HG03064 (cell line): ENCODE measurements around the gene DEFB132.

Source experiments
- ATAC-seq: cut with Tn5 transposase; IDR thresholded peaks from one replicate; pipeline ENCODE4 v1.9.1; 2021; ENCODE audit warnings: low read depth; ENCODE audit not compliant: unreplicated experiment

DEFB132 gene

GRCh38 chr20:259981-260380 is 2.5 kb downstream of the DEFB132 start:
- no peak for ATAC-seq

DNA sequence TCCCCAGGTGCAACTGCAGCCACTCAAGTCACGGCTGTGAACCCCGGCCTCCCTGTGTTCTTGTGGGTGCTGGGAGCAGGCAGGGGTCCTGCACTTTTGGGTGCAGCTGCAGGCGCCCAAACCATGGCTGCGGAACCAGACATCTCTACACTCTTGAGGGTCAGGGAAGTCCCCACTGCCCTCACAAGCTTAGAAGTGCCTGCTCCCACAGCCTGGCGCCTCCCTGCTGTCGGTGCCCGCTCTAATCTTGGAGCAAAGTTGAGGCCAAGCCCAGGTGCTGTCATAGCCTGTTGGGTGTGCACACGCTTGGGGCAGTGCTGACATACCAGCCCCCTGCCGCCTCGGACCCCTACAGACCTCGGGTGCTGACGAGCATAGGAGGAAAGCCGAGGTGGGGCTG is 6.2 kb downstream of the DEFB132 start:
- ATAC-seq, result no peak

GRCh38 chr20:266596-267562 is 9.4 kb downstream of the DEFB132 start:
- ATAC-seq, result peak; percentile 75

GRCh38 chr20:270517-270916 is 13.0 kb downstream of the DEFB132 start:
- no peak for ATAC-seq

DNA sequence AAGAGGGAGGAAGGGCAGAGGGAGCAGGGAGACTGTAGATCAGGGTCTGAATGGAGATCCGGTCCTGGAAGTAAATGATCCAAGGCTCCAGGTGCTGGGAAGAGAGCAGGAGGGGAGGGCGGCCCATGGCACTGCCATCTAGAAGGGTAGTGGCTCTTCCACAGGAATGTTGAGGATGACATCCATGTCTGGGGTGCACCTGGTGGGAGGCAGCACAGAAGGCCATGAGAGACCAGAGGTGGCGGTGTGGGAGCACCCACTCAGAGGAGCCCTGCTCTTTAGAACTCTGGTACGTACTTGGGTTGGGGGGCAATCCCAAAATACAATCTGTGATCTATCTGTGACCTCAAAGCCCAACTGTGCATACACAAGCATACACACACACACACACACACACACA is 13.5 kb downstream of the DEFB132 start:
- ATAC-seq, result no peak

- no peak for ATAC-seq
Measured at GRCh38 chr20:271528-271927, 14.0 kb downstream of the DEFB132 start.

DNA sequence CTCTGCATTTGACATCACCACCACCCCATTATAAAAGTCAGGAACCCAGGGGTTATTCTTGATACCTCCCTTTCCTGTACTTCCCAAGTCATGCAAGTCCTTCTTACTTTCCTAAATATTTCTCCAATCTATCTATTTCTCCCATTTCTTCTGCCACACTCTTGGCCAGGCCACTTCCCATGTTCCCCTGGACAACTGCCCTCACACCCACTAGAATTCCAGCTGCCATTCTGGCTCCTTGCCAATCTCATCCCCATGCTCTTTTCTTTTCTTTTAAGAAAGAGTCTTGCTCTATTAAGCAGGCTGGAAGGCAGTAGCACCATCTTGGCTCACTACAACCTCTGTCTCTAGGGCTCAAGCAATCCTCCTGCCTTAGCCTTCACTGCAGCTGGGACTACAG is 15.2 kb downstream of the DEFB132 start:
- no peak for ATAC-seq

- ATAC-seq, result no peak
Measured at GRCh38 chr20:273884-274283, 16.4 kb downstream of the DEFB132 start.

DNA sequence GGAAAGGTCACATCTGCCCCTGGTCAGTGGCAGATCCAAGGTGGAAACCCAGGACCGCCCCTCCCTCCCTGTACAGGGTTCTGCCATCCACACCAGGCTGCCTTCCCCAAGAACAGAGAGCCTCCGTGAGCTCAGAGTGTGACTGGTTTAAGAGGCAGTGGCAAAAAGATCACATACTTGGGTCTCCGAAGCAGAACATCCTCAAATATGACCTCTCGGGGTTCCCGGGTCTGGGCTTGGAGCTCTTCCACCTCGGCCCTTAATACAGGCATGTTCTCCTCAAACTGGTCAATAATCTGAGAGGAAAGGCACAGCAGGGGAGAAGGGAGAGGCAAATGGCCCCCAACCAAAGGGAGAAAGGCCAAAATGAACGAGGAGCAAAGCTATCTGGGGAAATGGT is 18.3 kb downstream of the DEFB132 start:
- ATAC-seq, result no peak

DNA sequence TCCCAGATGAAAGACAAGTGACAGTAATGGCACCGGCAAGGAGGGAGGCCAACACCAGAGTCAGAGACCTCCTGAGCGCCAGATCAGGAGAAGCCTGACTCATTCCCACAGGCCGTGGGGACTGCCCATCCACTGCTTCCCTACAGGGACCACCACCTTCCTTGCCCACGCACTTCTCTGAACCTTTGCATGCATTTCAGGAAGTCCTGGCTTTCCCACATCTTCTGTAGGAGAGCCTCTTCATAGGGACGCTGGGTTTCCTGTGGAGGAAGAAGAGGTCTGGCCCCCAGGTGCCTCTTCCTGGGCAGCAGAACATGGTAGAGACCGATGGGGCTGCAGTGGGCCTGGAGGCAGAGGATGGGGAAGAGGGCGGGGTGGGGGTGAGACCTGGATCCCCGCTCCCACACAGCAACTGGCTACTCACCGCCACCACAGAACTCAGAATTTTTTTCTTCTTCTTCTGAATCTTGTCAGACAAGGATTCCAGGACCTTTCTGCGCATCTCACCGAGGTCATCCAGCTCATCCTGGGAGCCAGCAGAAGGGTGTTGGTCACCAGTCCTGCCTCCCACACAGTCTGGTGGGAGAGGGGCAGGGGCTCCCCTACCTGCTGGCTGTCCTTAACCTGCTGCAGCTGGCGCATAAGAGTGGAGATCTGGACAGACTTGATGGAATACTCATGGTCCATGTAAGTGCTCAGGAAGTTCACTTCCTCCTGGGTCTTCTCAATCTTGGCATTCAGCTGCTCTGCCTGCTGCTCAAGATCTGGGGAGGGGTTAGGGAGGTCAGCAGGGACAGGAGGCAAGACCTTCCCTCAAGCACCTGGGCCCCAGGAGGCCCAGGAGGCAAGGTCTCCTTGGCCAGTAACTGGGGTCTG is 19.3 kb downstream of the DEFB132 start:
- no peak for ATAC-seq

DNA sequence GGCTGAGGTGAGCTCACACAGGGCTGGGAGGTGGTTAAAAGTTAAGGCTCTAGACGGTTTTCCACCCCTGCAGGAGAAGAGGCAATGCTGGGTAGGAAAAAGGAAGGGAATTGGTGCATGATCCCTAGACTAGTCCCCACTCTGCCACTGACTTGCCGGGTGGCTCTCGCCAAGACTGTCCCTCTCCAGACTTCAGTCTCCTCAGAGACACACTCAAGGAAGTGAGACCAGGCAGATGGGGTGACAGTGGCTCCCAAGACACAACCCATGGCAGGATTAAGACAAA is 19.9 kb downstream of the DEFB132 start:
- no peak for ATAC-seq

- ATAC-seq, result no peak
Measured at GRCh38 chr20:278181-278580, 20.7 kb downstream of the DEFB132 start.

DNA sequence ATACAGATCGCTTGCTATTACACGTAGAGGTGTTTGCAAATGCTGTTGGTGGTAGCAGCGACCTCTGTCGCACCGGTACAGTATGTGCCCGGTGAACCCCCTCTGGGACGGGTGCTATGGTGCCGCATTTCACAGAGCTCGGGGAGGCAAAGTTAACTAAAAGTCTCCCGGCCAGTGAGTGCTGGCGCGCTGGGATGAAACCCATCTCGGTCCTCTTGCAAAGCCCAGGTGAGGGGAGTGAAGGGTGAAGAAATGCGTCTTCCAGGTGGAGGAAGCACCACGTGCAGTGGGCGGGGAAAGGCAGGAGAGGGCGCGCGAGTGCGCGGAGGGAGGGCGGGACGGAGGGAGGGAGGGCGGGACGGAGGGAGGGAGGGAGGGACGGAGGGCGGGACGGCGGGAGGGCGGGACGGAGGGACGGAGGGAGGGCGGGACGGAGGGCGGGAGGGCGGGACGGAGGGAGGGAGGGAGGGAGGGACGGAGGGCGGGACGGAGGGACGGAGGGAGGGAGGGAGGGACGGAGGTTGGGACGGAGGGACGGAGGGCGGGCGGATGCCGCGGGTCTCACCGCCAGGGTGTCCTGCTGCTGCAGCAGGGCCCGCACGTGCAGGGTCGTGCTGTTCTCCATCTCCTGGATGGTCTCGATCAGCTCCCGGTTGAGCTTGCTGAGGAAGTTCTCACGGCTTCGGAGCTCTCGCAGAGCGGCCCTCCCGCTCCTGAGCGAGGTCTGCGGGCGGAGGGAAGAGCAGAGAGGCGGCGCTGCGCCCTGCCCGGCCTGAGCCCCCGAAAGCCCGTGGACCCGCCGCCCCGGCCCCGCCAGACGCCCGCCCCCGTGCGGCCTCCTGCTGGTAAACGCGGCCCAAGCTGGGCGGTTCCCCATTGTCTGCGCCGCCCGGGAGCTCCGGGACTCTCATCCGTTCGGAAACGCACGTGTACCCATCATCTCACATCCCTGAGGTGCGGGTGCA is 21.4 kb downstream of the DEFB132 start:
- ATAC-seq, result no peak

DNA sequence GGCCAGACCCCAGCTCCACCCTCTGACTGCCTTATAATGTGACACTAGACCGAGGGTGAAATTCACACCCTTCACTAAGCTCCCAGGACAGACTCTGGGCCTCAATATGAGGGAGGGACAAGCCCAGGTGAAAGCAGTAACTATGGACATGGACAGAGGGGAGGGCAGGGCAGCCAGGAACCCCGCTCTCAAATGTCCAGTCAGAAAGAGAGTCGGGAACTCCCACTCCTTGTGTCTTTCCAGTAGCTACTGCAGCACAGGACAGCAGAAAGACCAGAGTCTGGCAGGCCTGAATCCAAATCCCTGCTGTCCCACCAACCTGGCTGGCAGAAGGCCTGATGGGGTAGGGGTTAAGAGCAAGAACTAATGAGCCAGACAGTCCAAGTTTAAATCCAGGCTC is 26.6 kb downstream of the DEFB132 start:
- no peak for ATAC-seq

- no peak for ATAC-seq
Measured at GRCh38 chr20:286508-286907, 29.0 kb downstream of the DEFB132 start.

DNA sequence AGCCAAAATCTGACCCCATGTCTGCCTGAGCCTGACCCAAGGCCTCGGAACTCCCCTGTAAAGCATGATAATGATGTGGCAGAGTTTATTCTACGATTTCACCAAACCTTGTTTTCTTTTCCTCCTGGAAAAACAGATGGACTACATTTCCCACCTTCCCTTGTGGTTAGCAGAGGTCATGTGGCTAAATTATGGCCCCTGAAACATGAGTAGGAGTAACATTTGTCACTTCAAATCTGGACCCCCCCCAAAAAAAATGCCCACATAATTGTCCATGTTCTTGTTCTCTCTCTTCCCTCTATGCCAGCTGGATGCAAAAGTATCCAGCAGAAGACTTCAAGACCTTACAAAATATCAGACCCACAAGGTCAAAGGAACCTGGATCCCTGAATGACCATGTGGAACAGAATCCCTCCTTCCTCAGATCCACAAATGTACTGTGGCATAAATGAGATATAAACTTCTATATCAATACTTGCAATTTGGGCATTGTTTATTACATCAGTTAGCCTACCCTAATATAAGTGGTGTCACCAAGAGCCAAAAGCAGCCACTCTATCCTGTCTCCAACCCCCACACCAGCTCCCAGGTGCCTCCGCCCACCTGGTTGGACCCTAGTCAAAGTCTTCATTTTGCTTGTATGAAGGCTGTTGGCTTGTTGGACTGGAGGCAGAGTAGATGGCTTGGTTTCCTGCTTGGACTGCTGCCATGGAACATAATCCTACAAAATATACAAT is 31.6 kb downstream of the DEFB132 start:
- ATAC-seq, result no peak

DNA sequence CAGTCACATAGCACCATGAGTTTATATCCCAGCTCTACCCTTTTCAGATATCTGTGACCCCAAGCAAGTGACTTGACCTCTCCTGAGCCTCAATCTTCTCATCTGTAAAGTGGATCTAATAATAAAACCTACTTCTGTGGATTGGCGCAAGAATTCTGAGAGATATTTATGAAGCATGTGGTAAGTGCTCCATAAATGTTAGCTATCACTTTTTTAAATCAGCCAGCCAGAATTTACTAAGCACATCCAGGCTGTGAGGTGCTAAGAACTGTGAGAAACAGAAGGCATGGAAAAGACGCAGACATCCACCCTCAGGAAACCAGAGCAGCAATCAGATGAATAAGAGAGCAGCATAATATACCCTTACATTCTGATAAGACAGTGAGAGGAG is 32.2 kb downstream of the DEFB132 start:
- ATAC-seq, result peak; percentile 15

DNA sequence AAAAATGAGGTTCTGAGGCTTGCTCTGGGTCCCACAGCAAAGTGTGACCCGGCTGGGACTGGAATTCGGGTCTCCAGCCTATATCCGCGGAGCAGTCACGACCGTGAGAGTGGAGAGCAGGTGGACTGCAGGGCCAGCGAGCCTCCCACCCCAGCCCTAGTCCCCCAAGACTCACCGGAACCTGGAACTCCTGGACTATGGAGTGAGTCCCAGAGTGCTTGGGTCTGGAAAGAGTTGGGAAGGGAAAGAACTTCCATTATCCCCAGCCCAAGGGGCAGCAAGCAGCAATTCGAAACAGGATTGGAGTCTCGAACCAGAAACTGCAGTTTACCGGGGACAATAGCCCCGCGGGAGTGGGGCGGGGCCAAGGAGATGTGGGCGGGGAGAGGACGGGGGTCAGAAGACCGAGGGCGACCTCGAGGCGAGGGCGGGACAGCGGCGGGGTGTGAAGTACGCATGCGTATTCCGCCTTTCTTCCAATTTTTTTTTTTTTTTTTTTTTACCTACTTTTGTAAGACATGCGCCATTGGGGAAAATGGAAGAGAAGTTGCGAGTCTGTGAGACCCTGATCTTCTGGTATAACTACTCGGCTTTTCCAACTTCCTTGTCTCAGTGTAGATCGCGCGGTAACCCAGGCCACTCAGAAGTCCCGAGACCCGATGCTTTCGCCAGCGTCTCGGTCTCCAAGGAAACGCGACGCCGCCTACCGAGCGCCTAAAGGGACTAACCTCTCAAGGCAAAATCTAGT is 32.7 kb downstream of the DEFB132 start, which contains the start of gene C20orf96:
Gene C20orf96, minus strand, starts transcription at position 667 of the 748 bp plus-strand sequence. Its CDS starts 140 bp downstream, at position 527.
- peak; percentile 76 for ATAC-seq

DNA sequence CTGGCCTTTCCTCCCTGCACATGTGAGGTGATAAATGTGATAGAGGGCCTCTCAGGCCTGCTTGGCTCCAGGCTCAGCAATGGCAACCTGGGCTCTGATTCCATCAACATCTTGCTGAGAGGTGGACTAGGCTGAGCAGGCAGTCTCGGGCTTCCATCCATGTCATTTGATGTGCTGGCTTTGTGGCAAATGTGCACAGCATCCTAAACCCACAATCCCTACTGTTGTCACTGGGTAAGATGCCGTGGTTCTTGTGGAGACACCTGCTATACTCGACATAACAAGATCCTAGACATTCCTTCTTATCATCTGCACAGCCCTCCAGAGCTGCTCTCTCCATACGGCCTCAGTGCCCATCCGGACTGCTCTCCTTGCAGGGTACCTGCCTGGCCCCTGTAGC is 37.1 kb downstream of the DEFB132 start:
- ATAC-seq, result no peak
